Astrocyte (in vitro differentiated cells and primary cell): ENCODE measurements around the gene FAM72B. TPM values are rescaled to one million over a fixed set of nuclear protein-coding genes. Genes with fewer than 3 reads are reported as not detected.
"Not testable (repeated sequence)": the region's sequence is repeated elsewhere in the genome, so short reads cannot be mapped to it uniquely, and the experiment has no call there.

Experiments
- DNase-seq: peaks from one replicate; pipeline ENCODE4 v3.0.0-alpha.2; 2010; ENCODE audit warnings: low read depth
- FAIRE-seq: peaks from 2 replicates; lab custom pipeline; 2011; peaks lifted over from hg19 to GRCh38; lab: Jason Lieb, UNC
- H2AFZ ChIP-seq: 2 replicates; pipeline ENCODE4 v1.6.0; 2012; ENCODE audit warnings: low read depth, low read length, inconsistent platforms
- H3K27ac ChIP-seq: 2 replicates; pipeline ENCODE4 v1.5.1; 2011; ENCODE audit warnings: low read depth, low read length, inconsistent platforms
- H3K27me3 ChIP-seq: 2 replicates; pipeline ENCODE4 v1.6.0; 2011; ENCODE audit warnings: low read length, inconsistent platforms; ENCODE audit not compliant: insufficient read depth
- H3K36me3 ChIP-seq: 2 replicates; pipeline ENCODE4 v1.5.1; 2011; ENCODE audit warnings: low read length, inconsistent platforms; ENCODE audit not compliant: insufficient read depth
- H3K4me1 ChIP-seq: 2 replicates; pipeline ENCODE4 v1.5.1; 2011; ENCODE audit warnings: low read length, inconsistent platforms; ENCODE audit not compliant: insufficient read depth
- H3K4me2 ChIP-seq: 2 replicates; pipeline ENCODE4 v1.6.0; 2012; ENCODE audit warnings: low read length, inconsistent platforms
- H3K4me3 ChIP-seq: 2 replicates; pipeline ENCODE4 v1.5.1; 2011; ENCODE audit warnings: low read depth, mild to moderate bottlenecking, low read length, inconsistent platforms; ENCODE audit not compliant: insufficient read depth
- H3K79me2 ChIP-seq: 2 replicates; pipeline ENCODE4 v1.6.0; 2012; ENCODE audit warnings: mild to moderate bottlenecking, low read length, inconsistent platforms; ENCODE audit not compliant: insufficient read depth
- H3K9ac ChIP-seq: 2 replicates; pipeline ENCODE4 v1.6.0; 2012; ENCODE audit warnings: mild to moderate bottlenecking, low read length, inconsistent platforms
- H3K9me3 ChIP-seq: 2 replicates; pipeline ENCODE4 v1.5.1; 2012; ENCODE audit warnings: low read depth, mild to moderate bottlenecking, low read length, inconsistent platforms; ENCODE audit not compliant: insufficient read depth
- H4K20me1 ChIP-seq: 2 replicates; pipeline ENCODE4 v1.6.0; 2012; ENCODE audit warnings: low read length, inconsistent platforms; ENCODE audit not compliant: insufficient read depth
- H3K27ac Mint-ChIP-seq: one replicate; pipeline ENCODE4 v1.8.0; 2021; ENCODE audit warnings: mild to moderate bottlenecking, mixed read lengths; ENCODE audit not compliant: unreplicated experiment
- H3K27me3 Mint-ChIP-seq: one replicate; pipeline ENCODE4 v1.8.0; 2021; ENCODE audit warnings: low read depth, mixed read lengths; ENCODE audit not compliant: unreplicated experiment
- H3K36me3 Mint-ChIP-seq: one replicate; pipeline ENCODE4 v1.8.0; 2021; ENCODE audit warnings: low read depth, mixed read lengths; ENCODE audit not compliant: unreplicated experiment
- H3K4me1 Mint-ChIP-seq: one replicate; pipeline ENCODE4 v1.8.0; 2021; ENCODE audit warnings: low read depth, mixed read lengths; ENCODE audit not compliant: unreplicated experiment
- H3K4me3 Mint-ChIP-seq: one replicate; pipeline ENCODE4 v1.8.0; 2021; ENCODE audit warnings: mild to moderate bottlenecking, moderate library complexity, mixed read lengths; ENCODE audit not compliant: unreplicated experiment
- H3K9me3 Mint-ChIP-seq: one replicate; pipeline ENCODE4 v1.8.0; 2021; ENCODE audit warnings: mild to moderate bottlenecking, mixed read lengths; ENCODE audit not compliant: unreplicated experiment
- total RNA-seq: library from RNA; stranded (reverse); gene quantifications from 2 replicates; pipeline ENCODE4 v1.2.1, GENCODE V29; 2021

The FAM72B gene
- total RNA-seq, 1 donor from 2014 or later = 2.9 TPM

- not testable (repeated sequence) for H2AFZ ChIP-seq, H3K4me3 Mint-ChIP-seq, H3K27me3 Mint-ChIP-seq, H3K27ac Mint-ChIP-seq, H3K4me1 ChIP-seq, H4K20me1 ChIP-seq, H3K36me3 ChIP-seq, DNase-seq, H3K4me1 Mint-ChIP-seq, H3K4me3 ChIP-seq, H3K27me3 ChIP-seq, H3K4me2 ChIP-seq, H3K79me2 ChIP-seq, H3K9me3 ChIP-seq, H3K9me3 Mint-ChIP-seq, H3K27ac ChIP-seq, H3K36me3 Mint-ChIP-seq, H3K9ac ChIP-seq, FAIRE-seq
These were observed 15.9 kb downstream of the FAM72B start for GRCh38 chr1:121168152-121168668.

GRCh38 chr1:121167225-121167738 is 16.9 kb downstream of the FAM72B start:
- H3K9ac ChIP-seq, H3K4me1 ChIP-seq, H3K36me3 ChIP-seq, H3K36me3 Mint-ChIP-seq, DNase-seq, FAIRE-seq, H3K4me2 ChIP-seq, H3K79me2 ChIP-seq, H3K4me1 Mint-ChIP-seq, H3K27ac ChIP-seq, H3K4me3 ChIP-seq, H3K4me3 Mint-ChIP-seq, H3K27me3 Mint-ChIP-seq, H3K27ac Mint-ChIP-seq, H2AFZ ChIP-seq, H4K20me1 ChIP-seq, H3K9me3 ChIP-seq, H3K9me3 Mint-ChIP-seq, H3K27me3 ChIP-seq: not testable (repeated sequence)

DNA sequence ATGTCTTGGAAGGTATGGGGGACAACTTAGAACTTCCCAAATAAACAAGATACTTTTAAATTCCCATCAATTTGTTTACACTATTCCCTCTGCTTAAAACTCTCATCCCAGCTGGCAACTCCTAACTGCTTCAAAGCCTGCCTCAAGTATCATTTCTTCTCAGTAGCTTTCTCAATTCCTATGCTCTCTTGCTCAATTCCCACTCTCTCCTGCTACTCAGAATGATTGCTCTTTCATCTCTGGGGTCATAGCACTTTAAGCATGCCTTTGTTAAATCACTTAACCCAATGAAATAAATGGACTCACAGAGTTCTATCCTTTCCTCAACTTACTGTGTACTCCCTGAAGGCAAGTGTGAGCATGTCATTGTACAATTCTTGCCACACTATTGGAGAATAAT is 18.8 kb downstream of the FAM72B start:
- not testable (repeated sequence) for H3K36me3 Mint-ChIP-seq, H3K27ac ChIP-seq, H3K79me2 ChIP-seq, H2AFZ ChIP-seq, FAIRE-seq, H3K27me3 ChIP-seq, H3K4me1 ChIP-seq, H3K9me3 ChIP-seq, H3K4me3 ChIP-seq, H3K36me3 ChIP-seq, H4K20me1 ChIP-seq, H3K9ac ChIP-seq, H3K4me1 Mint-ChIP-seq, H3K27me3 Mint-ChIP-seq, H3K9me3 Mint-ChIP-seq, DNase-seq, H3K4me3 Mint-ChIP-seq, H3K4me2 ChIP-seq, H3K27ac Mint-ChIP-seq

DNA sequence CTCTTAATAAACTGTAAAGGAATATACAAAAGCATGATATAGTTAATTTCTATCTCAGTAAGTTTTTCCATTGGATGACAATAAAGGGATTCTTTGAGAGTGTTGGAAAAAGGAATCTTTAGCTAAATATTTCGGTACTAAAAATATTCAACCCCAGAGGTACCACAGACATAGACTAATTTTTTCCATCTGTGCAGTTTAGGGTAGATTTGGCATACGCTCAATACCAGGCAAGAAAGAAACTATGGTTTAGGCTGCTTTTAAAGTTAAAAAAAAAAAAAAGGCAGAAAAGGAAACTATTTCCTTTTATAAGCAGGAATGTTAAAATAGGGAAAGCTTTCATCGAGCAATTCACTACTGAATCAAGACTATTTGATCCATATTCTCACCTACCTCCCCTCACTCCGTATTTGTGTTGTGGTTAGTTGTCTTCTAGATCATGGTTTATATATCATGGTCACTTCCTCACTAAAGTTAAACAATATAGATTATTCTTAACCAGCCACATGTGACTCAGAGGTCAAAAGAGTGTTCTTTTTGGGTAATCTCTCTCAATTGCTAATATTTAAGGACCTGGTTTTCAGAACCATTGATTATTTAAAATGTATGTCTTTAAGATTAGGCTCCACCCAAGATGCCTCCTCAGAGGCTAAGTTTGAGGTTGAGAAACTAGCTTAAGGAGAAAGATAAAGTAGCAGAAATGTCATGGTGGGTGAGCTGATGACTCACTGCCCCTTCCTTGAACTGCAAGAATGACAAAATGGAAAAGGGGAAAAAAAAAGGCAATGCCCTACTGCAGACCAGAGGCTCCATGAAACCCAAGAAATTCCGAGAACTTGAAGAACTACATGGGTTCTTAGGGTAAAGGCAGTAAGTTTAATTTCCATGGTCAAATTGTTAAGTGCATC is 20.0 kb downstream of the FAM72B start:
- H3K4me3 ChIP-seq = not testable (repeated sequence)

DNA sequence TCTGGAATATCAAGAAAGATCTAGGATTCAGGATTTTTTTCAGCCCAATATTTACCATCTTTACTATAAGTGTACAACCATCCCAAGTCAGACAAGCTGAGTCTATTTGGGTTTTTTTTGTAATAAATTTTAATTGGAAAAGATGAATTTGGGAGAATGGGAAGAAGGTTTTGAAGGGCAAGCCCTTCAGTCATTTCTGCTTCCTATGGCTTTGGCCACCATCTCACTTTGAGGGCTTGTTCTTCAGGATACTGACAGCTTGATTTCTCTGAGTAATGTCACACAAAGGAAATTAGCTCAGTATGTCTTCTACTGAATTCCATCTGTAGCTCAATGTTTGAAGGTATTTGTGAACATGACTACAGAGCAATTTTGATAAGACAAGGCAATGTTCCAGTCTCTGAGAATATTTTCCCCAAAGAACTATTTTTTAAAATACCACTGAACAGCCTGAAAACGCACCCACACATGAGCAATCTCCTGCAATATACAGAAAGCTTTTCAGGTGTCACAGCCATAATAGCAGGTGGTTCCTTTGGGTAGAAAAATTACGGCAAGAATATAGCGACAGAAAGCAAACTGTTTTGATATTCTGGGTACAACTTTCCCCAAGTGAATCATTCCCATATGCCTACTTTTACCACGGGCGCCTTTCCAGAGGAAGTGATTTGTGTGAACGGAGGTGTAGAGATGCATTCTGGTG is 22.8 kb downstream of the FAM72B start:
- not testable (repeated sequence) for H3K27ac ChIP-seq, FAIRE-seq, H4K20me1 ChIP-seq, H3K79me2 ChIP-seq, H3K27me3 ChIP-seq, H3K9me3 ChIP-seq, H3K4me3 ChIP-seq, H3K4me1 Mint-ChIP-seq, H3K36me3 Mint-ChIP-seq, H3K4me2 ChIP-seq, H3K9ac ChIP-seq, H3K4me1 ChIP-seq, H2AFZ ChIP-seq, H3K27me3 Mint-ChIP-seq, DNase-seq, H3K4me3 Mint-ChIP-seq, H3K9me3 Mint-ChIP-seq, H3K27ac Mint-ChIP-seq, H3K36me3 ChIP-seq

More for the DNA sequence above, 20.0 kb downstream of the FAM72B start:
- H3K4me3 Mint-ChIP-seq, H3K36me3 ChIP-seq, H3K9ac ChIP-seq, H3K27ac Mint-ChIP-seq, FAIRE-seq, H3K27ac ChIP-seq, H2AFZ ChIP-seq, H3K9me3 ChIP-seq, H3K4me1 ChIP-seq, H3K36me3 Mint-ChIP-seq, H3K4me1 Mint-ChIP-seq, H3K79me2 ChIP-seq, H3K27me3 ChIP-seq, H4K20me1 ChIP-seq, H3K9me3 Mint-ChIP-seq, H3K27me3 Mint-ChIP-seq, H3K4me2 ChIP-seq: not testable (repeated sequence)
- peak; percentile 81 for DNase-seq
